GM12875 (cell line): ENCODE data around the gene WNT6.

Experiments
- H3K4me3 ChIP-seq: one replicate; pipeline ENCODE4 v1.5.1; 2011; ENCODE audit warnings: low read depth, low read length, control low read depth
- TF ChIP-seq, protein P1 (sequence below): IDR thresholded peaks from 2 replicates; pipeline ENCODE4 v1.5.1; 2011; ENCODE audit warnings: low read depth, mild to moderate bottlenecking, control low read depth, inconsistent platforms, low read length, moderate library complexity, borderline replicate concordance; ENCODE audit not compliant: insufficient read depth

WNT6 gene

DNA sequence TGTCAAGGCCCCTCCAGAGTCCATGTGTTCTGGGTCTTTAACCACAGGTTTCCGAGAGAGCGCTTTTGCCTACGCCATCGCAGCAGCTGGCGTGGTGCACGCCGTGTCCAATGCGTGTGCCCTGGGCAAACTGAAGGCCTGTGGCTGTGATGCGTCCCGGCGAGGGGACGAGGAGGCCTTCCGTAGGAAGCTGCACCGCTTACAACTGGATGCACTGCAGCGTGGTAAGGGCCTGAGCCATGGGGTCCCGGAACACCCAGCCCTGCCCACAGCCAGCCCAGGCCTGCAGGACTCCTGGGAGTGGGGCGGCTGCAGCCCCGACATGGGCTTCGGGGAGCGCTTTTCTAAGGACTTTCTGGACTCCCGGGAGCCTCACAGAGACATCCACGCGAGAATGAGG lies 30.3 kb downstream of the WNT6 start:
- H3K4me3 ChIP-seq: no peak overlapping the region

DNA sequence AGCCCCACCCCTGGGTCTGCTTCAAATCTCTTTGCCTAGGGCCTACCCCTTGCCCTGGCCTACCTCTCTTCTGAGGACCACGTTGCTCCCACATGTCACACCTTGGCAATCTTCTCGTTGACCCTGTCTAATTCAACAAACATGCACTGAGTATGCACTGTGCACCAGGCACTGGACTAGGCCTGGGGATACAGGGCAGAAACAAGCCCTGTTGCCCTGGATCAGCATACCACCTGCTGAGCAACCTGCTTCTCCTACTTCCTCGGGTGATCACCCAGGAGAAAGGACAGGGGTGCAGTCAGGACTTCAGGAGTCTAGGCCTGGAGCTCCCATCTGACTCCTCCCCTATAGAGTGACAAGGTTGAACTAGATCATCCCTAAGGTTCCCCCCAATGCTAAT lies 30.8 kb downstream of the WNT6 start:
- H3K4me3 ChIP-seq: no peak overlapping the region
- TF ChIP-seq, protein P1, sequence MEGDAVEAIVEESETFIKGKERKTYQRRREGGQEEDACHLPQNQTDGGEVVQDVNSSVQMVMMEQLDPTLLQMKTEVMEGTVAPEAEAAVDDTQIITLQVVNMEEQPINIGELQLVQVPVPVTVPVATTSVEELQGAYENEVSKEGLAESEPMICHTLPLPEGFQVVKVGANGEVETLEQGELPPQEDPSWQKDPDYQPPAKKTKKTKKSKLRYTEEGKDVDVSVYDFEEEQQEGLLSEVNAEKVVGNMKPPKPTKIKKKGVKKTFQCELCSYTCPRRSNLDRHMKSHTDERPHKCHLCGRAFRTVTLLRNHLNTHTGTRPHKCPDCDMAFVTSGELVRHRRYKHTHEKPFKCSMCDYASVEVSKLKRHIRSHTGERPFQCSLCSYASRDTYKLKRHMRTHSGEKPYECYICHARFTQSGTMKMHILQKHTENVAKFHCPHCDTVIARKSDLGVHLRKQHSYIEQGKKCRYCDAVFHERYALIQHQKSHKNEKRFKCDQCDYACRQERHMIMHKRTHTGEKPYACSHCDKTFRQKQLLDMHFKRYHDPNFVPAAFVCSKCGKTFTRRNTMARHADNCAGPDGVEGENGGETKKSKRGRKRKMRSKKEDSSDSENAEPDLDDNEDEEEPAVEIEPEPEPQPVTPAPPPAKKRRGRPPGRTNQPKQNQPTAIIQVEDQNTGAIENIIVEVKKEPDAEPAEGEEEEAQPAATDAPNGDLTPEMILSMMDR: no peak

More for the DNA sequence above, 30.3 kb downstream of the WNT6 start:
- TF ChIP-seq, protein P1: no peak

DNA sequence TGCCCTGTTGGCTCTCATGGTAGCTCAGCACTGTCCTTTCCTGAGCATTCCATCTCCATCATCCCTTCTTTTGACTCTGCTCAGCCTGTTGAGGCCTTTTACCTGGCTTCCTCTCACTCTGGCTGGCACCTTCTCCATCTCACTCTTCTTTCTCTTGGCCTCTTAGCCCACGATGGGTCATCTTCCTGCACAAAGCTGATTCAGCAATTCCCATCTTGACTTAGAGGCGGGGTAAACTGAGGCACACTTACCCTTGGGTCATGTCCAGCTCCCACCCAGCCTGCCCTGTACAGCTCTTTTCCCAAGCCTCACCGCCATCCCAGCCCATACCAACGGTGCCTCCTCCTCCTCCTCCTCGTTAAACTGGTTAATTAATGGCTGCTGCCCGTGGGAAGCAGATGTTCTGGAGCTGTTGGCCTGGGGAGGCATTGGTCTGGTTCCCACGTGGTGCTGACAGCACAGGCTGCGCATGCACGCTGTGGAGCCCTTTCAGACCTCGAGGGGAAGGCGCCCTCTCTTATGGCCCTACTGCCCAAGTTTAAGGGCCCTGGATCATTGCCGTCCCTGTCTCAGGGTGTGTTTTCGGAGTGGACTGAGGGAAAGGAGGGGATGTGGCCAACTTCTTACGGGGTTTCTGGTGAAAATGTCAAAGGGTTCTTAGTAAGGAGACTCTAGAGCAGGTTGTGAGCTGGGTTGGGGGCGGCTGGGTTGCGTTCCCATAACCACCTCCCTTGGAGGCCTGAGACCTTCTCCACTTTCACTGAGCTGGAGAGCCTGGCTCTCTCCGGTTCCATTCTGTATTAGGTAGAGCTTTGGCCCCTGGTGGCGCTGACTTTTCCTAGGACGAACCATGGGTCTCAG lies 31.9 kb downstream of the WNT6 start:
- no peak overlapping the region for H3K4me3 ChIP-seq
- TF ChIP-seq, protein P1: no peak

DNA sequence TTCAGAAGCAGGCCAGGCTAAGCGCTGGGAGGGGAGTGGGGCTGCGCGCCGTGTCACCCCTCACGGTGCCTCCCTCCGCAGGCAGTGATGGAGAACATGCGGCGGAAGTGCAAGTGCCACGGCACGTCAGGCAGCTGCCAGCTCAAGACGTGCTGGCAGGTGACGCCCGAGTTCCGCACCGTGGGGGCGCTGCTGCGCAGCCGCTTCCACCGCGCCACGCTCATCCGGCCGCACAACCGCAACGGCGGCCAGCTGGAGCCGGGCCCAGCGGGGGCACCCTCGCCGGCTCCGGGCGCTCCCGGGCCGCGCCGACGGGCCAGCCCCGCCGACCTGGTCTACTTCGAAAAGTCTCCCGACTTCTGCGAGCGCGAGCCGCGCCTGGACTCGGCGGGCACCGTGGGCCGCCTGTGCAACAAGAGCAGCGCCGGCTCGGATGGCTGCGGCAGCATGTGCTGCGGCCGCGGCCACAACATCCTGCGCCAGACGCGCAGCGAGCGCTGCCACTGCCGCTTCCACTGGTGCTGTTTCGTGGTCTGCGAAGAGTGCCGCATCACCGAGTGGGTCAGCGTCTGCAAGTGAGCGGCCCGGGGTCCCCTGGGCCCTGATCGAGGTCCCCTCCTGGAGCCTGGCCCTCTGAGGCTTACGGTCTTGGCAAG lies 33.2 kb downstream of the WNT6 start:
- peak overlapping the region; percentile 54 for H3K4me3 ChIP-seq
- TF ChIP-seq, protein P1: peak; percentile 71

DNA sequence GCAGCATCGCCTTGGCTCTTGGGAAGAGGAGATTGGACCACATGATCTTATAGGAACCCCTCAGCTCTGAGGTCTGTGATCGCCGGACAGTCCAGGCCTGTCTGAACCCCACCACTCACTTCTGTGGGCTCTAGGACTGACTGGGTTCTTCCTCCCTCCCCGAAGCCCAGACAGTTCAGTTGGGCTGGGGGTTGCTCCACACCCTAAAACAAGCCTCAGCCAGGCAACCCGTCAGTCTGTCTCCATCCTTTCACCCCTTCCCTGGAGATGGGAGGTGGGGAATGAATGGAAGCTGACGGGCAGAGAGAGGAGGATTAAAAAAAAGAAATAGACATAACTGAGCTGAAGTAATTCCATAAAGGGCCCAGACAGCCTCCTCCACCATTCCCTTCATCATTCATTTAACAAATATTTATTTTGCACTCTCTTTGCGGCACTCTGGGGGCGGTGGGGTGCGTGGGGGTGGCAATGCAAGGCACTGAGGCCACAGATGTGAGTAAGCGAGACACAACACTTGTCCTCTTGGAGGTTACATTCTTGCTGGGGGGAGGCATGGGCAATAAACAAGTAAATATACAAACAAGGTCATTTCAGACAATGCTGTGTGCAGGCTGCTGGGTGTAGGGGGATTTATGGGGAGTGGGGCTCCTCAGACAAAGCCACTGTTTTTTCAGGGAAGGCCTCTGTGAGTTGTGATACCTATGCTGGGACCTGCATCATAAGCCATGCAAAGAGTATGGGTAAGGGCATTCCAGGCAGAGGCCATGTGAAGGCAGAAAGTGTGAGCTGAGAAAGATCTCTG lies 33.9 kb downstream of the WNT6 start:
- TF ChIP-seq, protein P1: no peak
- H3K4me3 ChIP-seq: peak overlapping the region; percentile 54

DNA sequence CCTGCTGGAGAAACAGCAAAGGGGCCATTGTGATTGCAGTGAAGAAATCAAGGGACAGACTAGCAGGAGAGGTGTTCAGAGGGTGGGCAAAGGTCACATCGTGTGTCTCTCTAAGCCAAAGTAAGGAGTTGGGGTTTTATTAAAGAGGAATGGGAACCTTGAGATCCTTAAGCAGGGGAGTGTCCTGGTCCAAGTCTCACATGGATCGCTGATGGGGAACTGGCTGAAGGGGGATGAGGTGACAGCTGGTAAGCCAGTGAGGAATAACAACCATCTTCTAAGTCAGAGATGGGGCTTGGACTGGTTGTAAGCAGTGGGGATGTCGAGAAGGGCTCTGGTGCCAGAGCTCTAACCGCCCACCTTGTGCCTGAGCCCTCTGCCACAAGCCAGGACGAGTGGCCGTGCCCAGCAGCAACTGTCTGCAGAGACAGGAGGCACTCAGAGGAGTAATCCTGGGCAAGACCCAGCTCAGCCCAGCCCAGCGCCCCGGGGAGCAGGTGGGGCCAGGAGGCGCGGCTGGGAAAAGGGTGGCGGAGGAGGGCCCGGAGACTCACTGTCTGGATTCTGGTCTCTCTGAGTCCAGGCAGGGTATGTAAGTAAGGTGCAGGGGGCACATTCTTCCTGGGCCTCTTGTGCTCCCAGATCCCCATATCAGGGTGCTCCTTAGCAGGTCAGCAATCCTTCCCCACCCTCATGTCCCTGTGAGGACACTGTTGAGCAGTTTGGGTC lies 34.7 kb downstream of the WNT6 start:
- TF ChIP-seq, protein P1: no peak
- peak overlapping the region; percentile 54 for H3K4me3 ChIP-seq
